Heart right ventricle (tissue), 16 donors: ENCODE data around the gene CCDC175. TPM values are rescaled to one million over a fixed set of nuclear protein-coding genes. Genes with fewer than 3 reads are reported as not detected.

ENCODE experiments used
- ATAC-seq, 8 donors: fragments of 200-7000 bp; cut with Tn5 transposase; one replicate each; pipeline ENCODE4 v1.9.1; 2020; ENCODE audit warnings: mild to moderate bottlenecking in 8 of 8, moderate library complexity in 8 of 8, moderate number of reproducible peaks in 1 of 8
- DNase-seq, 2 donors: peaks; one replicate each; pipeline ENCODE4 v3.0.0-alpha.2; 2020
- H3K27ac ChIP-seq, 10 donors: fragments of 200-600 bp; sonication (generic) in 2 of 10; one replicate each; pipeline versions ENCODE4 v1.5.0 to v1.8.0; 2020 to 2022; ENCODE audit warnings: mild to moderate bottlenecking in 3 of 10
- H3K27me3 ChIP-seq, 7 donors: fragments of 200-600 bp; one replicate each; pipeline ENCODE4 v1.8.0; 2021 to 2022; ENCODE audit warnings: mild to moderate bottlenecking in 2 of 7
- H3K36me3 ChIP-seq, 9 donors: fragments of 200-600 bp; sonication (generic) in 1 of 9; one replicate each; pipeline versions ENCODE4 v1.5.0 to v1.8.0; 2020 to 2022; ENCODE audit warnings: mild to moderate bottlenecking in 2 of 9
- H3K4me1 ChIP-seq, 9 donors: fragments of 200-600 bp; sonication (generic) in 1 of 9; one replicate each; pipeline versions ENCODE4 v1.5.0 to v1.8.0; 2020 to 2022; ENCODE audit warnings: mild to moderate bottlenecking in 4 of 9
- H3K4me3 ChIP-seq, 10 donors: fragments of 200-600 bp; sonication (generic) in 2 of 10; one replicate each; pipeline versions ENCODE4 v1.5.0 to v1.8.0; 2020 to 2022; ENCODE audit warnings: mild to moderate bottlenecking in 7 of 10, moderate library complexity in 2 of 10
- H3K9me3 ChIP-seq, 11 donors: fragments of 200-600 bp in 10 of 11; sonication (generic) in 2 of 11; one replicate each; pipeline versions ENCODE4 v1.5.0 to v1.8.0; 2013 to 2022; ENCODE audit warnings: mild to moderate bottlenecking in 2 of 11, control low read depth in 1 of 11, moderate library complexity in 1 of 11
- WGBS, 2 donors: extraction: QIAGEN DNeasy Blood & Tissue Kit; methylation state at CpG; one replicate each; pipeline ENCODE4 v1.1.7; 2013; ENCODE audit warnings: inconsistent platforms in 1 of 2; 5-methylcytosine and 5-hydroxymethylcytosine counted together
- intact Hi-C, 10 donors: fragments of 100-400 bp; cut with DNase I; formaldehyde crosslinking; loops; one replicate each; pipeline versions ENCODE4 v1.11.1 to v1.14.2; 2022
- polyA plus RNA-seq, 2 donors: library from polyadenylated mRNA; stranded (reverse); fragments of 200-250 nt; gene quantifications; one replicate each; pipeline ENCODE4 v1.2.3, GENCODE V29; 2013
- total RNA-seq, 10 donors: library from RNA; stranded (reverse); fragmentation: NEBNext Ultra II Directional in 3 of 10; extraction: Animal tissue kit (Norgen Biotek cat#: 25700) in 3 of 10; gene quantifications; one replicate each; pipeline versions ENCODE4 v1.2.1 to v1.2.4, GENCODE V29; 2021 to 2023
- TF ChIP-seq, protein P1 (sequence below), 9 donors: fragments of 200-600 bp; sonication (generic) in 2 of 9; IDR thresholded peaks; one replicate each; pipeline versions ENCODE4 v1.5.0 to v1.8.0; 2021 to 2022; ENCODE audit warnings: antibody characterized with exemption in 9 of 9, mild to moderate bottlenecking in 5 of 9, moderate library complexity in 1 of 9
- donor health status: Arrhythmogenic right ventricular cardiomyopathy.
- donor health status: ischemic (EF 13 %, LVEDD 7.1; RV severe dilation, severe dysfunction).
- donor health status: healthy with polysubstance abuse.
- donor health status: DM: no; HTN: yes; CAD: no.
- donor health status: DM: no; HTN: no; CAD: no.
- donor health status: ischemic (EF 25% LVEDD 6.9; RV normal size, moderate dysfunction).
- donor health status: ischemic (EF 25% LVEDD 5.7; RV mildly dilated, moderate dysfunction).
- donor health status: healthy.
- donor health status: DM: yes; HTN: yes; CAD: no.
- donor health status: Ischemic cardiomyopathy.
- donor health status: ischemic (EF 35%, LVEDD 5.7; RV mildly dilated, moderate dysfunction).
- donor health status: nonischemic (EF 11% LVEDD 7.7; RV severe dilation, severe dysfunction).
- donor health status: DM: yes; HTN: yes; CAD: no.
- donor health status: PGD.
- donor health status: ischemic (EF 29% LVEDD 5.4; RV normal size, mild dysfunction).
- donor health status: nonischemic (EF 23%, LVEDD 6.1; RV moderate dilation, normal function).

Gene CCDC175
- total and polyA plus RNA-seq, 12 donors, result not detected

DNA sequence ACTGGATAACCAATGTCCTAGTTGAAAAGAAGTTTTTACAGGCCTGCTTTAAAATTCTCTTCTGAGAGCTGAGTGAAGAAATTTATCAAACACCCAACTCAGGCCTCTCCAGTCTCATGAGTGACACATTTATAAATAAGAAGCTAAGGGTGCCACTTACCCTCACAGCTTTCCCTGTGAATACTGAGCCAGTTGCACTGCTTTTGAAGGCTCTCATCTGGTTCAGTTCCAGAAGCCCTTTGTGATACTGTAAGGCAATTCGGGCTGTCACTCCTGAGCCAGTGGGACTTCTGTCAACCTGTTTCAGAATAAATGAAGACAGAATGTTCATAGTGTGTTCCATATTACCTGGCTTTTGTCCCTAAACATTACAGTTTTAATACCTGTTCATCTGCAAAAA is 100.9 kb downstream of the CCDC175 start:
- WGBS, 2 donors, result 52 to 56% methylated on average over 1 of the region's 1 CpG
- H3K27me3 ChIP-seq, result no peaks in the 10 kb centered on the region
- peaks cover 0 to 29% (median 8%) of the 10 kb centered on the region in 9 donors for H3K4me1 ChIP-seq
- no peaks in the 10 kb centered on the region for H3K9me3 ChIP-seq
- TF ChIP-seq, protein P1, sequence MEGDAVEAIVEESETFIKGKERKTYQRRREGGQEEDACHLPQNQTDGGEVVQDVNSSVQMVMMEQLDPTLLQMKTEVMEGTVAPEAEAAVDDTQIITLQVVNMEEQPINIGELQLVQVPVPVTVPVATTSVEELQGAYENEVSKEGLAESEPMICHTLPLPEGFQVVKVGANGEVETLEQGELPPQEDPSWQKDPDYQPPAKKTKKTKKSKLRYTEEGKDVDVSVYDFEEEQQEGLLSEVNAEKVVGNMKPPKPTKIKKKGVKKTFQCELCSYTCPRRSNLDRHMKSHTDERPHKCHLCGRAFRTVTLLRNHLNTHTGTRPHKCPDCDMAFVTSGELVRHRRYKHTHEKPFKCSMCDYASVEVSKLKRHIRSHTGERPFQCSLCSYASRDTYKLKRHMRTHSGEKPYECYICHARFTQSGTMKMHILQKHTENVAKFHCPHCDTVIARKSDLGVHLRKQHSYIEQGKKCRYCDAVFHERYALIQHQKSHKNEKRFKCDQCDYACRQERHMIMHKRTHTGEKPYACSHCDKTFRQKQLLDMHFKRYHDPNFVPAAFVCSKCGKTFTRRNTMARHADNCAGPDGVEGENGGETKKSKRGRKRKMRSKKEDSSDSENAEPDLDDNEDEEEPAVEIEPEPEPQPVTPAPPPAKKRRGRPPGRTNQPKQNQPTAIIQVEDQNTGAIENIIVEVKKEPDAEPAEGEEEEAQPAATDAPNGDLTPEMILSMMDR (IDR thresholded peaks at IDR 0.05), result no peak
- peaks cover 0 to 82% (median 15%) of the 10 kb centered on the region in 9 donors for H3K36me3 ChIP-seq
- DNase-seq (peak in 1 of 2 donors; percentile 11), ATAC-seq (peak in 6 of 8 donors; percentile 4 to 71 (median 45))
- intact Hi-C loops, result no loop called here
- H3K27ac ChIP-seq, result peak overlapping the region in 1 of 10 donors; percentile 7
- H3K4me3 ChIP-seq, result no peak overlapping the region

DNA sequence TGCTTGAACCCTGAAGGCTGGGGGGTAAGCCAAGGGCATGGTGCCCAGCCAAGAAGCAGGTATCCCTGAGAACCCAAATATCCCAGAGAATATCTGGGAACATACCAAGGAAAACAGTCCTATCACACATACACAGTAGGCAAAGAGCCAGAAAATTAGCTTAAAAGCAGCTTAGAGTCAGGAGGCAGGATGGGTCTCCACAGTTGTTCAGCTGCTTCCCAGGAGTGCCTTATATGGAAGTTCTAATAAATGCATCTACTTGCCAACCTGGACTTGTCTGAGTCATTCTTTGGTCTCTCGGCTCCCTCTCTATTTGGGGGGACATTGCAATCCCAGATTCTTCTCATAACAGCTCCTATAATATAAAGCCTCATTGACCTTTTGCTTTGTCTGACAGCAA is 102.4 kb downstream of the CCDC175 start:
- H3K36me3 ChIP-seq, result peaks cover 0 to 94% (median 15%) of the 10 kb centered on the region in 9 donors
- no peaks in the 10 kb centered on the region for H3K9me3 ChIP-seq
- peaks cover 0 to 16% (median 0%) of the 10 kb centered on the region in 9 donors for H3K4me1 ChIP-seq
- H3K27me3 ChIP-seq, result no peaks in the 10 kb centered on the region
- 44 to 50% methylated on average over 1 of the region's 1 CpG for WGBS, 2 donors
- ATAC-seq (peak in 1 of 8 donors; percentile 20), DNase-seq (no peak)
- H3K4me3 ChIP-seq, result no peak overlapping the region
- no peak overlapping the region for H3K27ac ChIP-seq
- TF ChIP-seq, protein P1 (IDR thresholded peaks at IDR 0.05), result no peak
- intact Hi-C loops, result no loop called here

DNA sequence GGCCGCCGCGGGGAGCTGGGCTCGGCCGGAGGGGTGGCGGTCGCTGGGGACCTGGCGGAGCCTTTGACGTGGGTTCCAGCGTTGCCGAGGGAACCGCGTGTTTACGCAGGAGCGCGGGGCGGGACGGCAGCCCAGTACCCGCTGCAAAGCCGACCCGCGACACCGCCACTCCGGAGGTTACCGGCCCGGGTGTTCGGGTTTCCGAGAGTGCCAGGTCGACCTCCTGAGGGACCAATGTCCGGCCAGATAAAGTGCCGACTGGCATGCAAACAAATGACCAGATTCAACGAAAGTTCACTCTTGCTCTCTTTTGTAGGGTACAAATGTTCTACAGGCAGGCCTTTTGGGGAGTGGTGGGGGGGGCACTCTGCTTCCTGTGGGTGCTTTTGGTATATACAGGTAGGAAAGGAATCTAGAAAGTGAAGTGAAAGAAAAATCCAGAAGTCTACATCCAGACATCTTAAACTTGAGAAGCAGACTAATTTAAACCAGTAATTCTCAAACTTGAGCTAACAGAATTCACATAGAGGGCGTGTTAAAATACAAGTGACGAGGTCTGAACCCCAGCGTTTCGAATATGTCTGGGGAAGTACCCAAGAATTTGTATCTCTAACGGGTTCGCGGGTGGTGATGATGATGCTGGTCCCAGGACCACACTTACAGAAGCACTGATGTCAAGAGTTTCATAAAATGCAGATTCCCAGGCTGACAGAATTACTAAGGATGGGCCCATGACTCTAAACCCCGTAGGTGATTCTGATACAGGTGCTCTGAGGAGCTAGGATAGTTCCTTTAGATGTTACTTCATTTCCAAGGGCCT is 111.1 kb downstream of the CCDC175 start, which contains the start of gene GPR135:
TSS of gene GPR135 (minus strand) at position 65 of the 820 bp plus-strand sequence. CDS start 154 bp downstream, outside the sequence.
- Histone ChIP-seq H3K36me3 (peaks cover 0 to 25% (median 0%) of the 10 kb centered on the region in 9 donors), H3K9me3 (no peaks in the 10 kb centered on the region), H3K27ac (peak within 1 kb of the TSS in 9 of 10 donors; percentile 41 to 65 (median 60)), H3K4me1 (peaks cover 5 to 16% (median 10%) of the 10 kb centered on the region in 9 donors), H3K4me3 (peak within 1 kb of the TSS; percentile 64 to 91 (median 70)), H3K27me3 (peaks cover 0 to 22% (median 0%) of the 10 kb centered on the region in 7 donors)
- intact Hi-C loops, result no loop called here
- 19 to 21% methylated on average over 40 of the region's 40 CpGs for WGBS, 2 donors
- TF ChIP-seq, protein P1 (IDR thresholded peaks at IDR 0.05), result no peak
- ATAC-seq, result peak; percentile 50 to 71 (median 63)
- DNase-seq, result peak in 1 of 2 donors; percentile 62

DNA sequence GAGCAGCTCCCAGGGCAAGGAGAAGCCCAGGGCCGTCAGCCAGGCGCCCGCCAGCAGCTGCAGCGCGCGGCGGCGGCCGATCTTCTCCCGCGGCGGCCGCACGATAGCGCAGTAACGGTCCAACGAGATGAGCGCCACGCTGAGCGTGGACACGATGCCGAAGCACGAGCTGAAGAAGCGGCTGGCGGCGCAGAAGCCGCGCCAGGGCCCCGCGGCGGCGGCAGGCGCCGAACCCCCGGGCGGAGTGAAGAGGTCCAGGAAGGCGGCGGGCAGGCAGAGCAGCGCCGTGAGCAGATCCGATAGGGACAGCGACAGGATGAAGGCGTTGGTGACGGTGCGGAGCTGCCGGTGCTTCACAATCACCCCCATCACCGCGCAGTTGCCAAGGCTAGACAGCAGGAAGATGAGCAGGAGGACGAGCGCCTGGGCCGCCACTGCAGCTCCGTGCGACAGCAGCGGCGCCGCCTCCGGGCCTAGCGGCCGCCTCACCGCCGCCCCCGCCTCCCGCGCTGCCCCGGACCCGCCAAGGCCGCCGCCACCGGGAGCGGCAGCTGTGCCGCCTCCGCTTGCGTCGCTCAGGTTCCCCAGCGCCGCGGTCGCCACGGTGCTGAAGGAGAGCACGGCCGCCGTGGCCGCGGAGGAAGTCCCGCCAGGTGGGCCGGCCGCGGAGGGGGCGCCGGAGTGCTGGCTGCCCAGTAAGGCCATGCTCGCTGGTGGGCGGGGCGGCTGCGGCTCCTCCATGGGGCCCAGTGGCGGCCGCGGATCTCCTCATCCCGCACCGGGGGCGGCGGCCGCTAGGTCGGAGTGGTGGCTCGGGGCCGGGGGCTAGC is 111.9 kb downstream of the CCDC175 start:
- peaks cover 0 to 22% (median 0%) of the 10 kb centered on the region in 7 donors for H3K27me3 ChIP-seq
- H3K4me3 ChIP-seq, result peak overlapping the region; percentile 64 to 91 (median 70)
- WGBS, 2 donors, result 0 to 1% methylated on average over 98 to 105 of the region's 105 CpGs
- peaks cover 0 to 24% (median 0%) of the 10 kb centered on the region in 9 donors for H3K36me3 ChIP-seq
- TF ChIP-seq, protein P1 (IDR thresholded peaks at IDR 0.05), result peak in 1 of 9 donors; percentile 17
- intact Hi-C loops, result no loop called here
- peaks cover 5 to 16% (median 10%) of the 10 kb centered on the region in 9 donors for H3K4me1 ChIP-seq
- DNase-seq (peak; percentile 56 to 69), ATAC-seq (peak; percentile 85 to 93 (median 86))
- peak overlapping the region in 9 of 10 donors; percentile 41 to 65 (median 60) for H3K27ac ChIP-seq
- H3K9me3 ChIP-seq, result no peaks in the 10 kb centered on the region
